Activated CD4-positive, alpha-beta T cell treated with anti-CD3 and anti-CD28 coated beads, Interleukin-2, Interleukin-6, amounts not matched to agents 100 ng/mL and 50 ng/mL, durations not matched to agents 16 hours and 8 hours (primary cell): Measurements from ENCODE around the gene TNKS1BP1.
"Not testable (repeated sequence)": the region's sequence is repeated elsewhere in the genome, so short reads cannot be mapped to it uniquely, and the experiment has no call there.

ENCODE experiments used
- DNase-seq: peaks from one replicate; pipeline ENCODE4 v3.0.0-alpha.2; 2020

Gene TNKS1BP1

GRCh38 chr11:57308426-57309060 lies 16.2 kb downstream of the TNKS1BP1 start:
- DNase-seq, result no peak

GRCh38 chr11:57307666-57308270 lies 17.0 kb downstream of the TNKS1BP1 start:
- no peak for DNase-seq

GRCh38 chr11:57306940-57307565 lies 17.7 kb downstream of the TNKS1BP1 start:
- no peak for DNase-seq

- no peak for DNase-seq
Measured at GRCh38 chr11:57306161-57306876, 18.4 kb downstream of the TNKS1BP1 start.

- no peak for DNase-seq
Measured at GRCh38 chr11:57305523-57305922, 19.2 kb downstream of the TNKS1BP1 start.

- DNase-seq, result no peak
Measured at GRCh38 chr11:57303990-57304579, 20.7 kb downstream of the TNKS1BP1 start.

- DNase-seq, result no peak
Measured at GRCh38 chr11:57303280-57303989, 21.3 kb downstream of the TNKS1BP1 start.

- no peak for DNase-seq
Measured at GRCh38 chr11:57302489-57302888, 22.3 kb downstream of the TNKS1BP1 start.

GRCh38 chr11:57301711-57302423 lies 22.9 kb downstream of the TNKS1BP1 start:
- no peak for DNase-seq

- no peak for DNase-seq
Measured at GRCh38 chr11:57300785-57301184, 24.0 kb downstream of the TNKS1BP1 start.

- no peak for DNase-seq
Measured at GRCh38 chr11:57299150-57299737, 25.5 kb downstream of the TNKS1BP1 start.

- no peak for DNase-seq
Measured at GRCh38 chr11:57297221-57297620, 27.5 kb downstream of the TNKS1BP1 start.

- DNase-seq, result not testable (repeated sequence)
Measured at GRCh38 chr11:57296205-57296604, 28.5 kb downstream of the TNKS1BP1 start.

- DNase-seq, result no peak
Measured at GRCh38 chr11:57294225-57295131, 30.3 kb downstream of the TNKS1BP1 start.

- DNase-seq, result no peak
Measured at GRCh38 chr11:57290288-57290687, 34.5 kb downstream of the TNKS1BP1 start.

GRCh38 chr11:57288771-57289579 lies 35.8 kb downstream of the TNKS1BP1 start:
- DNase-seq, result no peak

- DNase-seq, result no peak
Measured at GRCh38 chr11:57287884-57288283, 36.9 kb downstream of the TNKS1BP1 start.

- no peak for DNase-seq
Measured at GRCh38 chr11:57283231-57283990, 41.3 kb downstream of the TNKS1BP1 start.

GRCh38 chr11:57281546-57281945 lies 43.2 kb downstream of the TNKS1BP1 start:
- not testable (repeated sequence) for DNase-seq
